GM23248 (cell line): ENCODE data around the gene TMEM121. TPM values are rescaled to one million over a fixed set of nuclear protein-coding genes. Genes with fewer than 3 reads are reported as not detected.

Experiments
- DNase-seq: peaks from one replicate; pipeline ENCODE4 v3.0.0-alpha.2; 2015
- H2AFZ ChIP-seq: fragments of 200-600 bp; sonication (generic); 2 replicates; pipeline ENCODE4 v1.6.1; 2016; ENCODE audit warnings: antibody characterized with exemption
- H3F3A ChIP-seq: fragments of 200-600 bp; sonication (generic); 2 replicates; pipeline ENCODE4 v1.6.1; 2016; ENCODE audit warnings: mild to moderate bottlenecking, antibody characterized with exemption, mixed run types; ENCODE audit not compliant: insufficient read depth
- H3K27ac ChIP-seq: fragments of 200-600 bp; sonication (generic); 2 replicates; pipeline ENCODE4 v1.5.1; 2016; ENCODE audit warnings: mild to moderate bottlenecking
- H3K27me3 ChIP-seq: fragments of 200-600 bp; sonication (generic); replicated peaks from 2 replicates; pipeline ENCODE4 v1.6.1; 2016; ENCODE audit warnings: mild to moderate bottlenecking; ENCODE audit not compliant: insufficient read depth
- H3K36me3 ChIP-seq: fragments of 200-600 bp; sonication (generic); 2 replicates; pipeline ENCODE4 v1.6.1; 2016; ENCODE audit warnings: low read depth, mild to moderate bottlenecking
- H3K4me1 ChIP-seq: fragments of 200-600 bp; sonication (generic); 2 replicates; pipeline ENCODE4 v1.6.1; 2016; ENCODE audit warnings: mild to moderate bottlenecking; ENCODE audit not compliant: insufficient read depth
- H3K4me2 ChIP-seq: fragments of 200-600 bp; sonication (generic); one replicate; pipeline ENCODE4 v1.6.1; 2016; ENCODE audit warnings: mild to moderate bottlenecking; ENCODE audit not compliant: unreplicated experiment
- H3K4me3 ChIP-seq: fragments of 200-600 bp; sonication (generic); 2 replicates; pipeline ENCODE4 v1.5.1; 2016; ENCODE audit warnings: mild to moderate bottlenecking
- H3K79me2 ChIP-seq: fragments of 200-600 bp; sonication (generic); 2 replicates; pipeline ENCODE4 v1.6.1; 2016; ENCODE audit warnings: mild to moderate bottlenecking; ENCODE audit not compliant: insufficient read depth
- H3K9ac ChIP-seq: fragments of 200-600 bp; sonication (generic); 2 replicates; pipeline ENCODE4 v1.6.1; 2016; ENCODE audit warnings: mild to moderate bottlenecking
- H3K9me2 ChIP-seq: fragments of 200-600 bp; sonication (generic); 2 replicates; pipeline ENCODE4 v1.6.1; 2016; ENCODE audit warnings: mixed run types, mild to moderate bottlenecking, moderate library complexity; ENCODE audit not compliant: insufficient read depth
- H3K9me3 ChIP-seq: fragments of 200-600 bp; sonication (generic); one replicate; pipeline ENCODE4 v1.6.1; 2017; ENCODE audit warnings: low read depth
- H4K20me1 ChIP-seq: fragments of 200-600 bp; sonication (generic); 2 replicates; pipeline ENCODE4 v1.6.0; 2016; ENCODE audit not compliant: insufficient read depth
- EZH2 ChIP-seq: fragments of 200-600 bp; sonication (generic); IDR thresholded peaks from 2 replicates; pipeline ENCODE4 v1.6.1; 2018; ENCODE audit warnings: antibody characterized with exemption, mild to moderate bottlenecking; ENCODE audit not compliant: insufficient read depth, poor library complexity, severe bottlenecking
- EZH2phosphoT487 ChIP-seq: fragments of 200-600 bp; sonication (generic); IDR thresholded peaks from 2 replicates; pipeline ENCODE4 v1.6.1; 2018; ENCODE audit warnings: antibody characterized with exemption, moderate library complexity, mild to moderate bottlenecking, low read depth; ENCODE audit not compliant: insufficient read depth
- WGBS, 2 experiments: methylation state at CpG; one replicate each; pipeline ENCODE4 v1.1.6; 2015 to 2017; ENCODE audit warnings: low lambda C conversion rate in 2 of 2, low coverage in 1 of 2; ENCODE audit errors: missing lambda C conversion rate in 2 of 2; 5-methylcytosine and 5-hydroxymethylcytosine counted together
- in situ Hi-C: fragments of 300-500 bp; cut with MboI; formaldehyde crosslinking; loops from 2 replicates; pipeline ENCODE4 v1.15.0; 2020
- polyA plus RNA-seq: library from polyadenylated mRNA; unstranded; fragments of >200 nt; fragmentation: Nextera tagmentation; extraction: Ambion mirVana; gene quantifications from 2 replicates; pipeline ENCODE4 v1.2.1, GENCODE V29; 2016
- total RNA-seq: library from RNA; depleted of rRNA; stranded (reverse); fragments of >200 nt; shearing (Covaris generic); gene quantifications from 2 replicates; pipeline ENCODE4 v1.2.3, GENCODE V29; 2014

TMEM121 gene
- total and polyA plus RNA-seq, 2 experiments from 2014 or later, result 5.8 to 11.1 TPM

DNA sequence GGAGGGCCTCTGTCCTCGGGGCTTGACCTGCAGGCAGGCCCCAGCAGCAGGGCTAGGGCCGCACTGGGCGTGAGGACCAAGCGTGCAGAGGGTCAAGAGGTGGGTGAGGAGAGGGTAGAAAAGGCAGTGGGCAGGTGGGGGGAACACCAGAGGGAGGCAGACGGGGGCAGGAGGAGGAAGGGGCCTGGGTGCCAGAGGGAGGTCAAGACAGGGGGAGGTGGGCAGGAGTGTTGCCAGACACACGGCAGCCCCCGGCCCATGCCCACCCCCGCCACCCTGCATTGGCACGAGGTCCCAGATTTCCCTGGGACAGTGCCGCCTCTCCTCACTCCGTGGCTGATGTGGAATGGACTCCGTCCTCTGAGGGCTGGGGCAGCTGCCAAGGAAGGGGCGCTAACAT lies 8.2 kb downstream of the TMEM121 start:
- H3K36me3 ChIP-seq, result no peaks in the 10 kb centered on the region
- DNase-seq, result no peak
- H3K9ac ChIP-seq, result no peak overlapping the region
- H3K4me1 ChIP-seq, result no peaks in the 10 kb centered on the region
- TF ChIP-seq EZH2, result no peak
- no peak for TF ChIP-seq EZH2phosphoT487
- no peak overlapping the region for H3K4me3 ChIP-seq
- H3K9me3 ChIP-seq, result no peaks in the 10 kb centered on the region
- no peaks in the 10 kb centered on the region for H3K79me2 ChIP-seq
- no peak overlapping the region for H3K27ac ChIP-seq
- H3F3A ChIP-seq, result no peaks in the 10 kb centered on the region
- H3K9me2 ChIP-seq, result no peaks in the 10 kb centered on the region
- no peak overlapping the region for H2AFZ ChIP-seq
- 41 to 49% methylated on average over 8 to 13 of the region's 13 CpGs for WGBS, 2 experiments
- no peaks in the 10 kb centered on the region for H4K20me1 ChIP-seq
- H3K27me3 ChIP-seq, result no peaks in the 10 kb centered on the region; the same call in 1 of the 2 replicates
- H3K4me2 ChIP-seq, result no peak overlapping the region
- in situ Hi-C loops, result no loop called here

GRCh38 chr14:105536051-105536450 lies 9.7 kb downstream of the TMEM121 start:
- no peaks in the 10 kb centered on the region for H4K20me1 ChIP-seq
- no peak for DNase-seq
- H3F3A ChIP-seq, result no peaks in the 10 kb centered on the region
- 76 to 80% methylated on average over 7 of the region's 7 CpGs for WGBS, 2 experiments
- H3K27ac ChIP-seq, result no peak overlapping the region
- H3K79me2 ChIP-seq, result no peaks in the 10 kb centered on the region
- H3K27me3 ChIP-seq, result no peaks in the 10 kb centered on the region; the same call in 1 of the 2 replicates
- H3K4me2 ChIP-seq, result no peak overlapping the region
- TF ChIP-seq EZH2phosphoT487 (no peak), EZH2 (no peak)
- H3K9me2 ChIP-seq, result no peaks in the 10 kb centered on the region
- no peak overlapping the region for H2AFZ ChIP-seq
- no peak overlapping the region for H3K9ac ChIP-seq
- H3K4me1 ChIP-seq, result no peaks in the 10 kb centered on the region
- no peaks in the 10 kb centered on the region for H3K36me3 ChIP-seq
- no peaks in the 10 kb centered on the region for H3K9me3 ChIP-seq
- in situ Hi-C loops, result no loop called here
- H3K4me3 ChIP-seq, result no peak overlapping the region

DNA sequence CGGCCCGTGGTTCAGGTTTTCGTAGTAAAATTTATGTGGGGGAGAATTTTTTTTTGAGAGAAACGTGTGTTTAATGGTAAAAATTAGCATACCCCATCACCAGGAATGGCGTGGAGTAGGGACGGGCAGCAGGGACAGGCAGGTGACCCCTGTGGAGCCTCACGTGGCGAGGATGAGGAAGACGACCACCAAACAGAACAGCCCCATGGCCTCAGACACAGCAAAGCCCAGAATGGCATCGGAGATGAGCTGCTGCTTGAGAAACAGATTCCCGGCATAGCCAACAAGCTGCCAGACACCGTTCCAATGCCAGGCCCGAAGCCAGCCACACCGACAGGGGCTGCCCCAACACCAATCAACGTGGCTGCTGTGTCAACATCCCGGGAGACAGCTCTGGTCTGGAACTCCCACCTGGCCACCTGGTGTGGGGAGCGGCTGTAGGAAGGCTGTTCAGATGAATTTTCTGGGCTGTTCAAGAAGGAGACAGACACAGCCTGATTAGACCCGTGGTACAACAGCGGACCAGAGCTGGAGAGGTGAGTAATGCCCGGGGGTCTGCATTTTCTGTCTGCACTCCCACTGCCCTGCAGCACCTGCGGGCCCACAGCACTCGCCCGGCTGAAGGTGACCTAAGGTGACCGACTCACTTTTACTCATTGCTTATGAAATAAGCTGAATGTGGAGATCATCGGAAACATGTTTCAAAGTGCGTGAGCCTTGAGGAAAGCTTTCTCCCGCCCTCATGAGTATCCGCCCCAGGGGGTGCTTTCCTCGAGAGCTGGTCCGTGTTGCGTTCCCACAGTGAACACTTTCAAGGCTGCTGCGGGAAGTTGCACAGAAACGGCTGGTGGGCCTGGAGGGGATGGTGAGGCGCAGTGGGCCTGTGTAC lies 10.6 kb downstream of the TMEM121 start:
- H4K20me1 ChIP-seq, result no peaks in the 10 kb centered on the region
- no peak overlapping the region for H3K27ac ChIP-seq
- no peaks in the 10 kb centered on the region for H3F3A ChIP-seq
- H3K4me2 ChIP-seq, result no peak overlapping the region
- H3K4me1 ChIP-seq, result no peaks in the 10 kb centered on the region
- no peaks in the 10 kb centered on the region for H3K9me2 ChIP-seq
- no peaks in the 10 kb centered on the region; the same call in 1 of the 2 replicates for H3K27me3 ChIP-seq
- TF ChIP-seq EZH2, result no peak
- TF ChIP-seq EZH2phosphoT487, result no peak
- H3K9ac ChIP-seq, result no peak overlapping the region
- H3K9me3 ChIP-seq, result no peaks in the 10 kb centered on the region
- in situ Hi-C loops, result no loop called here
- DNase-seq, result no peak
- H3K36me3 ChIP-seq, result no peaks in the 10 kb centered on the region
- no peaks in the 10 kb centered on the region for H3K79me2 ChIP-seq
- 49% methylated on average over 34 of the region's 34 CpGs for WGBS, 2 experiments
- H2AFZ ChIP-seq, result no peak overlapping the region
- H3K4me3 ChIP-seq, result no peak overlapping the region

DNA sequence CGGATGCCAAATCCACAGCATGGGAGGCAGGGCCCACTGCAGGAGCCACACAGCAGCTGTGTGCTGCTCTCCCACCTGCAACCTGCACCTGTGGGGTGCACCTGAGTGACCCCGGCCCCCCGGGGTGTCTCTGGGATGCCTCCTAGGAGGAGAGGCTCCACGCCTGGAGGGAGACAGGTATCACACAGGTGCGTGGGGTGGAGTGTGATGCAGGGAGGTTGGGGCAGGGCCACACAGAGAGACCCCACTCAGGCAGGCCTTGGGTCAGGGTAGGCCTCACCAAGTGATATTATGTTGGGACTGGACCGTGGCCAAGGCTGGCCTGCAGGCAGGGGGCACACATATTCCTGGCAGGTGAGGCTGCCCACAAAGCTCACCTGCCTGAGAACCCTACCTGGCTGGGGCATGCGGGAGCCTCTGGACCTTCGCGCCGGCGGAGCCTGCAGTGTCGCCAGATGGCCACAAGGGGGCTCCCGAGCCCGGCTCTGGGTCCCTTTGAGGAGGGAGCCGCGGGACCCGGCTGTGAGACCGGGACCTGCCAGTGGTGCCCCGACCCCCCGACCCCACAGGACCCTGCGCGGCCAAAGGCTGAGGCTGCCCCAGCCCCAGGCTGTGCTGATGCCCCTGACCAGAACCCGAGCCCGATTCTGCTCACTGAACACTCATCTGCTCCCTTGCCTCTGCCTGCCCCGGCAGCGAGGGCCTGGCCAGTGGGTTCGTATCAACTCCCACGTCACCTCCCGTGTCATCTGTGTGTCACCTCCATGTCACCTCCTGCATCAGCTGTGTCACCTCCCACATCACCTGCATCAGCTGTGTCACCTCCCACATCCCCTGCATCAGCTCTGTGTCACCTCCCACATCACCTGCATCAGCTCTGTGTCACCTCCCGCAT lies 11.4 kb downstream of the TMEM121 start:
- DNase-seq, result peak; percentile 38
- Histone ChIP-seq H3F3A (no peaks in the 10 kb centered on the region), H3K9ac (no peak overlapping the region), H3K9me3 (no peaks in the 10 kb centered on the region), H3K9me2 (no peaks in the 10 kb centered on the region), H4K20me1 (no peaks in the 10 kb centered on the region), H3K79me2 (no peaks in the 10 kb centered on the region), H3K4me2 (no peak overlapping the region), H3K4me3 (no peak overlapping the region), H3K36me3 (no peaks in the 10 kb centered on the region), H3K4me1 (no peaks in the 10 kb centered on the region), H3K27ac (no peak overlapping the region), H2AFZ (no peak overlapping the region), H3K27me3 (no peaks in the 10 kb centered on the region; the same call in 1 of the 2 replicates)
- no peak for TF ChIP-seq EZH2
- no peak for TF ChIP-seq EZH2phosphoT487
- in situ Hi-C loops, result no loop called here
- WGBS, 2 experiments, result 12 to 18% methylated on average over 23 to 30 of the region's 30 CpGs
